GM18909 (cell line): ENCODE measurements around the gene ZNF320.
A peak's percentile ranks its signal among the peaks of the same experiment; 100 is the strongest.
"Not testable (repeated sequence)": the region's sequence is repeated elsewhere in the genome, so short reads cannot be mapped to it uniquely, and the experiment has no call there.

Experiments used
- ATAC-seq: cut with Tn5 transposase; IDR thresholded peaks from one replicate; pipeline ENCODE4 v1.9.1; 2021; ENCODE audit warnings: mild to moderate bottlenecking; ENCODE audit not compliant: unreplicated experiment, poor library complexity

ZNF320 gene

GRCh38 chr19:52897138-52897935, at the start of gene ZNF320:
Gene ZNF320 (minus strand): TSS chr19:52897635. CDS start chr19:52890255, 7,380 bp downstream.
- peak; percentile 98 for ATAC-seq

- no peak for ATAC-seq
These were observed 49.2 kb upstream of the ZNF320 start for GRCh38 chr19:52946322-52947310.

- no peak for ATAC-seq
These were observed 48.4 kb upstream of the ZNF320 start for GRCh38 chr19:52945652-52946321.

GRCh38 chr19:52944703-52945493, 47.5 kb upstream of the ZNF320 start:
- ATAC-seq: not testable (repeated sequence)

GRCh38 chr19:52943884-52944643, 46.6 kb upstream of the ZNF320 start:
- no peak for ATAC-seq

- no peak for ATAC-seq
These were observed 45.9 kb upstream of the ZNF320 start for GRCh38 chr19:52943134-52943883.

GRCh38 chr19:52942386-52943133, 45.1 kb upstream of the ZNF320 start:
- peak; percentile 97 for ATAC-seq

- ATAC-seq: peak; percentile 37
These were observed 44.5 kb upstream of the ZNF320 start for GRCh38 chr19:52941941-52942385.

GRCh38 chr19:52941523-52941922, 44.1 kb upstream of the ZNF320 start:
- not testable (repeated sequence) for ATAC-seq

- ATAC-seq: not testable (repeated sequence)
These were observed 43.5 kb upstream of the ZNF320 start for GRCh38 chr19:52940905-52941304.

GRCh38 chr19:52938761-52939160, 41.3 kb upstream of the ZNF320 start:
- no peak for ATAC-seq

GRCh38 chr19:52936954-52937325, 39.5 kb upstream of the ZNF320 start:
- ATAC-seq: no peak

GRCh38 chr19:52936151-52936953, 38.9 kb upstream of the ZNF320 start:
- no peak for ATAC-seq

- no peak for ATAC-seq
These were observed 38.0 kb upstream of the ZNF320 start for GRCh38 chr19:52935434-52935833.

GRCh38 chr19:52924641-52925040, 27.2 kb upstream of the ZNF320 start:
- not testable (repeated sequence) for ATAC-seq

- no peak for ATAC-seq
These were observed 26.6 kb upstream of the ZNF320 start for GRCh38 chr19:52923778-52924593.
